Thymus (tissue), 11 donors: Measurements from ENCODE around the gene C14orf93. TPM values are rescaled to one million over a fixed set of nuclear protein-coding genes. Genes with fewer than 3 reads are reported as not detected.

ENCODE experiments used
- DNase-seq, 9 donors: peaks; one replicate each; pipeline ENCODE4 v3.0.0-alpha.2; 2013; ENCODE audit warnings: low spot score in 9 of 9, low read depth in 6 of 9, missing footprints in 1 of 9
- H3K27ac ChIP-seq, 2 donors: one replicate each; pipeline ENCODE4 v1.5.1; 2013; ENCODE audit warnings: control low read depth in 1 of 2, low read depth in 1 of 2, low read length in 1 of 2, mild to moderate bottlenecking in 1 of 2, moderate library complexity in 1 of 2
- H3K27me3 ChIP-seq, 2 donors: one replicate each; pipeline ENCODE4 v1.5.1; 2013; ENCODE audit warnings: low read length in 1 of 2; ENCODE audit not compliant: control insufficient read depth in 2 of 2, insufficient read depth in 1 of 2
- H3K36me3 ChIP-seq, 2 donors: one replicate each; pipeline ENCODE4 v1.5.1; 2013; ENCODE audit warnings: low read length in 1 of 2, mild to moderate bottlenecking in 1 of 2, moderate library complexity in 1 of 2; ENCODE audit not compliant: control insufficient read depth in 2 of 2, insufficient read depth in 2 of 2
- H3K4me1 ChIP-seq, 2 donors: one replicate each; pipeline ENCODE4 v1.5.1; 2013; ENCODE audit warnings: low read length in 2 of 2; ENCODE audit not compliant: control insufficient read depth in 2 of 2, insufficient read depth in 2 of 2
- H3K4me3 ChIP-seq, 2 donors: one replicate each; pipeline ENCODE4 v1.5.1; 2013; ENCODE audit warnings: low read length in 2 of 2, control low read depth in 1 of 2, mild to moderate bottlenecking in 1 of 2
- H3K9me3 ChIP-seq, 2 donors: one replicate each; pipeline ENCODE4 v1.5.1; 2013; ENCODE audit warnings: low read length in 1 of 2, mild to moderate bottlenecking in 1 of 2; ENCODE audit not compliant: control insufficient read depth in 2 of 2, insufficient read depth in 1 of 2
- WGBS: extraction: QIAGEN DNeasy Blood & Tissue Kit; methylation state at CpG from one replicate; pipeline ENCODE4 v1.1.7; 2013; 5-methylcytosine and 5-hydroxymethylcytosine counted together
- polyA plus RNA-seq: library from polyadenylated mRNA; stranded (reverse); fragments of 200-250 nt; gene quantifications from one replicate; pipeline ENCODE4 v1.2.3, GENCODE V29; 2013
- total RNA-seq: library from RNA; stranded (reverse); fragments of 120-200 nt; gene quantifications from one replicate; pipeline ENCODE4 v1.2.4, GENCODE V29; 2013
- donor health status: healthy.

C14orf93 gene
- total and polyA plus RNA-seq, 2 donors = 17.5 to 23.8 TPM

DNA sequence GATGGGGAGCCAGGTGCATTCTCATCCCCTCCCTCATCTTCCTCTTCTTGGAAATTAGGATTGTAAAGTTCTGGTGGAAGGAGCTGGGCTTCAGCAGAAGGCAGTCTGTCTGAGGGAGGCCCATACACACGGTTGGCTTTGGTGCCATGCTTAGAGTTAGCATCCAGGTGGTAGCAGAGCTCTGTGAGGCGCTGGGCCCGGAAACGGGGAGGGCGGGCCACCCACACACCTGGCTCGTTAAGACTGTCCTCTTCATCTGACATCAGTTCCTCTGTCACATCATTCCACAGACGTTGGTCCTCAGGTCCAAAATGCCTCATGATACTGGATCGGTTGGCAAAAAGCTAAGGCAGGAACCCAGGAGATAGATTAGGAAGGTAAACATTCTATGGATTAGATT, 22.7 kb downstream of the C14orf93 start:
- 94% methylated on average over 8 of the region's 8 CpGs for WGBS
- H3K9me3 ChIP-seq = no peaks in the 10 kb centered on the region
- peaks cover 15 to 33% of the 10 kb centered on the region in 2 donors for H3K36me3 ChIP-seq
- H3K4me1 ChIP-seq = peaks cover 0 to 7% of the 10 kb centered on the region in 2 donors
- H3K4me3 ChIP-seq = no peak overlapping the region
- DNase-seq = no peak
- peaks cover 0 to 6% of the 10 kb centered on the region in 2 donors for H3K27me3 ChIP-seq
- no peak overlapping the region for H3K27ac ChIP-seq

- Histone ChIP-seq H3K9me3 (no peaks in the 10 kb centered on the region), H3K27ac (no peak overlapping the region), H3K27me3 (peaks cover 4 to 13% of the 10 kb centered on the region in 2 donors), H3K4me3 (no peak overlapping the region), H3K36me3 (peaks cover 15 to 30% of the 10 kb centered on the region in 2 donors), H3K4me1 (peaks cover 3 to 14% of the 10 kb centered on the region in 2 donors)
- peak; percentile 70 to 95 (median 90) for DNase-seq
- 40% methylated on average over 5 of the region's 5 CpGs for WGBS
These were observed 23.4 kb downstream of the C14orf93 start for GRCh38 chr14:22986508-22987054.

GRCh38 chr14:22985894-22986507, 23.9 kb downstream of the C14orf93 start:
- 92% methylated on average over 2 of the region's 2 CpGs for WGBS
- no peaks in the 10 kb centered on the region for H3K9me3 ChIP-seq
- no peak for DNase-seq
- peaks cover 10 to 19% of the 10 kb centered on the region in 2 donors for H3K27me3 ChIP-seq
- H3K27ac ChIP-seq = no peak overlapping the region
- H3K4me3 ChIP-seq = no peak overlapping the region
- peaks cover 8 to 20% of the 10 kb centered on the region in 2 donors for H3K4me1 ChIP-seq
- H3K36me3 ChIP-seq = peaks cover 15 to 30% of the 10 kb centered on the region in 2 donors

- H3K27me3 ChIP-seq = peaks cover 18 to 27% of the 10 kb centered on the region in 2 donors
- no peaks in the 10 kb centered on the region for H3K9me3 ChIP-seq
- DNase-seq = no peak
- no peak overlapping the region for H3K27ac ChIP-seq
- peaks cover 11 to 28% of the 10 kb centered on the region in 2 donors for H3K4me1 ChIP-seq
- peaks cover 12 to 29% of the 10 kb centered on the region in 2 donors for H3K36me3 ChIP-seq
- no peak overlapping the region for H3K4me3 ChIP-seq
- WGBS = 96% methylated on average over 6 of the region's 6 CpGs
These were observed 24.8 kb downstream of the C14orf93 start for GRCh38 chr14:22984959-22985658.

DNA sequence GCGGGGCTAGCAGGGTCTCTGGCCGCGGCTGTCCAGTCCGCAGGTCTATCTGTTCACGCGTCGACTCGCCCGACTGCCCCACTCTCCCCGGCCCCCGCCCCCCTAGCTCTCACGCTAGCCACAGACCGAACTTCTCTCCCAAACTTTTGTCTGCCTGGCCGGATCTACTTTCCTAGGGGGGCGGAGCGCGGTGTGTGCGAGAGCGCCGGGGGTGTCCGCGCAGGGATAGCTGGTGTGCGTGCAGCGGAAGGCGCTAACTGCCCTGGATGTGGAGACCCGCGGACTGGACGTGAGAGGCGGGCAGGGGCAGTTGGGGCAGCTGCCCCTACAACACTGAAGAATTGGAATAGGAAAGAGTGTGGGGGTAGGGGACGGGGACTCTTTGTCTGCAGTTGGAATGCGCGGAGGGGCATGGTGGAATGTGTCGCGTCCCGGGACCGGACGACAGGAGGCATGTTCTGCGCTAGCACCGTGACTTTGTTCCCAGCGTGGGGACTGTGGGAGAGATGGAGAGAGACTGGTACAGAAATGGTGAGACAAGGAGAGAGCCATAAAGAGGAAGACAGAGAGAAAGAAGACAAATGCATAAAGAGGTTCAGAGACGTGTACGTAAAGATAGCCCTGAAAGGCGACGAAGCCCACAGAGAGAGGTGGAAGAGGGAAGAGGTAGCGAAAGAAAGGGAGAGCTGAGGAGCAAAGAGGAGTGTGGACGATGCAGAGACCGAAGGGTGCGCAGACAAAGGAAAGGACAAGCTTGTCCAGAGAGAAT, 27.3 kb downstream of the C14orf93 start, which contains the start of gene AJUBA:
Gene AJUBA, minus strand, starts transcription at position 75 of the 769 bp plus-strand sequence. CDS start 285 bp downstream, outside the sequence.
- H3K4me1 ChIP-seq = peaks cover 11 to 37% of the 10 kb centered on the region in 2 donors
- DNase-seq = peak; percentile 57 to 91 (median 73)
- peak within 1 kb of the TSS; percentile 80 to 87 for H3K4me3 ChIP-seq
- under 1% methylated on average over 48 of the region's 48 CpGs for WGBS
- peak within 1 kb of the TSS in 1 of 2 donors; percentile 77 for H3K27ac ChIP-seq
- H3K36me3 ChIP-seq = peaks cover 10% of the 10 kb centered on the region in 2 donors
- peaks cover 18 to 41% of the 10 kb centered on the region in 2 donors for H3K27me3 ChIP-seq
- H3K9me3 ChIP-seq = no peaks in the 10 kb centered on the region

- peaks cover 18 to 41% of the 10 kb centered on the region in 2 donors for H3K27me3 ChIP-seq
- peak overlapping the region; percentile 80 to 87 for H3K4me3 ChIP-seq
- peak in 1 of 9 donors; percentile 37 for DNase-seq
- H3K27ac ChIP-seq = peak overlapping the region in 1 of 2 donors; percentile 64
- peaks cover 11 to 40% of the 10 kb centered on the region in 2 donors for H3K4me1 ChIP-seq
- 3% methylated on average over 51 of the region's 51 CpGs for WGBS
- H3K36me3 ChIP-seq = peaks cover 4 to 5% of the 10 kb centered on the region in 2 donors
- H3K9me3 ChIP-seq = no peaks in the 10 kb centered on the region
These were observed 28.0 kb downstream of the C14orf93 start for GRCh38 chr14:22981876-22982476.

GRCh38 chr14:22981090-22981875, 28.7 kb downstream of the C14orf93 start:
- Histone ChIP-seq H3K4me3 (peak overlapping the region; percentile 80 to 87), H3K4me1 (peaks cover 11 to 41% of the 10 kb centered on the region in 2 donors), H3K27me3 (peaks cover 18 to 41% of the 10 kb centered on the region in 2 donors), H3K9me3 (no peaks in the 10 kb centered on the region), H3K27ac (peak overlapping the region in 1 of 2 donors; percentile 77), H3K36me3 (peaks cover 0 to 5% of the 10 kb centered on the region in 2 donors)
- 9% methylated on average over 76 of the region's 76 CpGs for WGBS
- DNase-seq = peak in 1 of 9 donors; percentile 32

GRCh38 chr14:22980672-22981089, 29.3 kb downstream of the C14orf93 start:
- peak in 1 of 9 donors; percentile 42 for DNase-seq
- peaks cover 11 to 41% of the 10 kb centered on the region in 2 donors for H3K4me1 ChIP-seq

More at GRCh38 chr14:22980672-22981089, 29.3 kb downstream of the C14orf93 start:
- H3K27me3 ChIP-seq = peaks cover 18 to 41% of the 10 kb centered on the region in 2 donors
- peaks cover 0 to 5% of the 10 kb centered on the region in 2 donors for H3K36me3 ChIP-seq
- H3K4me3 ChIP-seq = peak overlapping the region; percentile 80 to 87
- WGBS = 1% methylated on average over 41 of the region's 41 CpGs
- H3K27ac ChIP-seq = peak overlapping the region in 1 of 2 donors; percentile 84
- no peaks in the 10 kb centered on the region for H3K9me3 ChIP-seq
